NCI-H748 treated with DMSO at 0.1 percent for 48 hours (cell line): ENCODE data around the gene GPAT2.
"Not testable (repeated sequence)": the region's sequence is repeated elsewhere in the genome, so short reads cannot be mapped to it uniquely, and the experiment has no call there.

Experiments used
- DNase-seq: peaks from one replicate; lab custom pipeline; 2025; lab: John Stamatoyannopoulos, UW

Gene GPAT2

GRCh38 chr2:96064760-96065159 lies 30.0 kb upstream of the GPAT2 start:
- not testable (repeated sequence) for DNase-seq

GRCh38 chr2:96064047-96064675 lies 29.4 kb upstream of the GPAT2 start:
- DNase-seq: not testable (repeated sequence)

GRCh38 chr2:96063116-96063899 lies 28.6 kb upstream of the GPAT2 start:
- DNase-seq: not testable (repeated sequence)

- DNase-seq: not testable (repeated sequence)
Observed at GRCh38 chr2:96062483-96062882, 27.8 kb upstream of the GPAT2 start.

- DNase-seq: not testable (repeated sequence)
Observed at GRCh38 chr2:96061901-96062300, 27.2 kb upstream of the GPAT2 start.

GRCh38 chr2:96061197-96061817 lies 26.6 kb upstream of the GPAT2 start:
- not testable (repeated sequence) for DNase-seq

GRCh38 chr2:96060325-96060724 lies 25.6 kb upstream of the GPAT2 start:
- DNase-seq: not testable (repeated sequence)

GRCh38 chr2:96059443-96059842 lies 24.7 kb upstream of the GPAT2 start:
- not testable (repeated sequence) for DNase-seq

GRCh38 chr2:96055830-96056229 lies 21.1 kb upstream of the GPAT2 start:
- not testable (repeated sequence) for DNase-seq

- not testable (repeated sequence) for DNase-seq
Observed at GRCh38 chr2:96054537-96054936, 19.8 kb upstream of the GPAT2 start.

GRCh38 chr2:96053385-96053784 lies 18.7 kb upstream of the GPAT2 start:
- not testable (repeated sequence) for DNase-seq

GRCh38 chr2:96052632-96053031 lies 17.9 kb upstream of the GPAT2 start:
- not testable (repeated sequence) for DNase-seq

GRCh38 chr2:96049917-96050262 lies 15.2 kb upstream of the GPAT2 start:
- not testable (repeated sequence) for DNase-seq

- DNase-seq: not testable (repeated sequence)
Observed at GRCh38 chr2:96049049-96049916, 14.6 kb upstream of the GPAT2 start.

- not testable (repeated sequence) for DNase-seq
Observed at GRCh38 chr2:96035554-96035953, 838 bp upstream of the GPAT2 start.

- DNase-seq: not testable (repeated sequence)
Observed at GRCh38 chr2:96033997-96034396, 719 bp downstream of the GPAT2 start.

- not testable (repeated sequence) for DNase-seq
Observed at GRCh38 chr2:96027725-96028325, 6.9 kb downstream of the GPAT2 start.

- not testable (repeated sequence) for DNase-seq
Observed at GRCh38 chr2:96025755-96026154, 9.0 kb downstream of the GPAT2 start.

- DNase-seq: no peak
Observed at GRCh38 chr2:96025194-96025492, 9.6 kb downstream of the GPAT2 start.

GRCh38 chr2:96024336-96025193 lies 10.2 kb downstream of the GPAT2 start:
- DNase-seq: no peak

GRCh38 chr2:96023701-96024100 lies 11.0 kb downstream of the GPAT2 start:
- DNase-seq: not testable (repeated sequence)
